Keratinocyte (primary cell): ENCODE results near the gene OR2T11. TPM values are rescaled to one million over a fixed set of nuclear protein-coding genes. Genes with fewer than 3 reads are reported as not detected.

Experiments
- DNase-seq: peaks from one replicate; pipeline ENCODE4 v3.0.0-alpha.2; 2011; ENCODE audit warnings: low read depth, missing footprints, low spot score
- FAIRE-seq: peaks from 2 replicates; lab custom pipeline; 2011; peaks lifted over from hg19 to GRCh38; lab: Jason Lieb, UNC
- H2AFZ ChIP-seq: 2 replicates; pipeline ENCODE4 v1.6.0; 2012; ENCODE audit warnings: low read length, control low read depth, inconsistent platforms; ENCODE audit not compliant: control insufficient read depth
- H3K27ac ChIP-seq: 2 replicates; pipeline ENCODE4 v1.5.1; 2011; ENCODE audit warnings: low read length; ENCODE audit not compliant: control insufficient read depth, insufficient read depth
- H3K27me3 ChIP-seq: 3 replicates; pipeline ENCODE4 v1.6.0; 2011; ENCODE audit warnings: low read length; ENCODE audit not compliant: control insufficient read depth, insufficient read depth; ENCODE audit errors: extremely low read depth
- H3K36me3 ChIP-seq, 2 experiments: 2 replicates in 1 of 2; 3 replicates in 1 of 2; pipeline ENCODE4 v1.5.1; 2011; ENCODE audit warnings: low read length in 2 of 2, mild to moderate bottlenecking in 1 of 2; ENCODE audit not compliant: control insufficient read depth in 2 of 2, insufficient read depth in 2 of 2; ENCODE audit errors: extremely low read depth in 1 of 2
- H3K4me1 ChIP-seq: 3 replicates; pipeline ENCODE4 v1.5.1; 2011; ENCODE audit warnings: low read length; ENCODE audit not compliant: control insufficient read depth, insufficient read depth; ENCODE audit errors: extremely low read depth
- H3K4me2 ChIP-seq: 3 replicates; pipeline ENCODE4 v1.6.0; 2011; ENCODE audit warnings: low read depth, low read length; ENCODE audit not compliant: control insufficient read depth, insufficient read depth; ENCODE audit errors: extremely low read depth
- H3K4me3 ChIP-seq, 3 experiments: fragments of 200-600 bp in 1 of 3; sonication (generic) in 1 of 3; 2 replicates in 2 of 3; 3 replicates in 1 of 3; pipeline ENCODE4 v1.5.1; 2011 to 2016; ENCODE audit warnings: low read length in 3 of 3, mild to moderate bottlenecking in 3 of 3, control low read depth in 2 of 3, inconsistent platforms in 1 of 3, low read depth in 1 of 3, mixed read lengths in 1 of 3, mixed run types in 1 of 3, moderate library complexity in 1 of 3; ENCODE audit not compliant: control insufficient read depth in 2 of 3, insufficient read depth in 2 of 3; ENCODE audit errors: extremely low read depth in 1 of 3
- H3K79me2 ChIP-seq: 2 replicates; pipeline ENCODE4 v1.6.0; 2012; ENCODE audit warnings: low read length; ENCODE audit not compliant: control insufficient read depth, insufficient read depth
- H3K9ac ChIP-seq: 3 replicates; pipeline ENCODE4 v1.6.0; 2011; ENCODE audit warnings: low read length; ENCODE audit not compliant: control insufficient read depth, insufficient read depth; ENCODE audit errors: extremely low read depth
- H3K9me1 ChIP-seq: 3 replicates; pipeline ENCODE4 v1.6.0; 2011; ENCODE audit warnings: low read length; ENCODE audit not compliant: control insufficient read depth, insufficient read depth; ENCODE audit errors: extremely low read depth
- H3K9me3 ChIP-seq: 2 replicates; pipeline ENCODE4 v1.5.1; 2012; ENCODE audit warnings: low read depth, low read length; ENCODE audit not compliant: control insufficient read depth
- H4K20me1 ChIP-seq: 3 replicates; pipeline ENCODE4 v1.6.0; 2011; ENCODE audit warnings: low read length; ENCODE audit not compliant: control insufficient read depth, insufficient read depth; ENCODE audit errors: extremely low read depth
- EZH2 ChIP-seq: IDR thresholded peaks from one replicate; pipeline ENCODE4 v1.6.1; 2012; ENCODE audit warnings: inconsistent platforms, mild to moderate bottlenecking, low read length, moderate library complexity
- dilution Hi-C: fragments of 300-500 bp; cut with MboI; formaldehyde crosslinking; loops from one replicate; pipeline ENCODE4 v1.7.0; 2020; ENCODE audit warnings: low sequenced_read_pairs; ENCODE audit not compliant: extremely low pct_ligation_motif_present
- polyA plus RNA-seq, 5 experiments: library from polyadenylated mRNA; depleted of rRNA in 3 of 5; stranded (reverse) in 3 of 5; stranded (forward) in 1 of 5; unstranded in 1 of 5; fragments of >200 nt; gene quantifications; 1 replicate in 1 of 5; 2 replicates in 3 of 5; 3 replicates in 1 of 5; pipeline versions ENCODE4 v1.2.1 to v1.2.3, GENCODE V29; 2011 to 2012; ENCODE audit warnings: missing spikeins in 2 of 5, low read depth in 1 of 5, low replicate concordance in 1 of 5
- TF ChIP-seq, protein P1 (sequence below), 3 experiments: IDR thresholded peaks in 1 of 3; conservative IDR thresholded peaks in 1 of 3; optimal IDR thresholded peaks in 1 of 3; 2 replicates in 2 of 3; 3 replicates in 1 of 3; pipeline versions ENCODE3 to v1.5.1; 2011; ENCODE audit warnings: low read length in 3 of 3, mild to moderate bottlenecking in 3 of 3, moderate library complexity in 2 of 3, control low read depth in 1 of 3, inconsistent platforms in 1 of 3; ENCODE audit not compliant: insufficient read depth in 2 of 3; ENCODE audit errors: extremely low read depth in 1 of 3

The OR2T11 gene
- polyA plus RNA-seq, 1 donor (not counting 4 experiments of a cell fraction or from before 2014, with no cell fraction given) = not detected

DNA sequence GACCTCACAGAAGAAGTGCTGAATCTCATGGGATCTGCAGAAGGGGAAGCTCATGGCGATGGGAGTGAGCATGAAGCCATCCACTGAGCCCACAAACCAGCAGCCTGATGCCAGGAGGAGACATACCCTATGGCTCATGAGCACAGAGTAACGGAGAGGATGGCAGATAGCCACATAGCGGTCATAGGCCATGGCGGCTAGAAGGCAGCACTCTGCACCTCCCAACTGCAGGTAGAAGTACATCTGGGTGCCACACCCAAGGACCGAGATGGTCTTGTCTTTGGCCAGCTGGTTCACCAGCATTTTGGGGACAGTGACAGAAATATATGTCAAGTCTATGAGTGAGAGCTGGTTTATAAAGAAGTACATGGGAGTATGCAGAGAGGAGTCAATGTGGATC, 41.7 kb downstream of the OR2T11 start:
- no peak for FAIRE-seq

DNA sequence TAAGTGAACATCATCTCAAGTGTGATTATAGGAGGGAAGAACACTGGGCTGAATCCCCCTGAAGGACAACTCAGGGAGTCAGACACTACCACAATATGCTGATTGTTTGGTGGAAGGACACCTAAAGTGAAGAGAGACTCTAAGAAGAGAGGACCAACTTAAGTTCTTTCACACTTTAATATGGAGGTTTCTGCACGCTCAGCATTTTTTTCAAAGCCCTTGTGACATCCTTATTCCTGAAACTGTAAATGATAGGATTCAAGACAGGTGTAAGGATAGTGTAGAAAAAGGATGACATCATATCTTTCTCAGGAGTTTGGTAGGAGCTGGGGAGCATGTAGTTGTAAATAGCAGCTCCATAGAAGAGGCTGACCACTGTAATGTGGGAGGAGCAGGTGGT, 42.2 kb downstream of the OR2T11 start:
- DNase-seq = no peak
- dilution Hi-C loops = no loop called here
- no peaks in the 10 kb centered on the region for H3K9me1 ChIP-seq
- H3K9ac ChIP-seq = no peak overlapping the region
- no peaks in the 10 kb centered on the region for H3K79me2 ChIP-seq
- H3K36me3 ChIP-seq = no peaks in the 10 kb centered on the region
- H3K4me1 ChIP-seq = no peaks in the 10 kb centered on the region
- no peak overlapping the region for H2AFZ ChIP-seq
- no peak for FAIRE-seq
- no peak overlapping the region for H3K4me3 ChIP-seq
- TF ChIP-seq, protein P1, sequence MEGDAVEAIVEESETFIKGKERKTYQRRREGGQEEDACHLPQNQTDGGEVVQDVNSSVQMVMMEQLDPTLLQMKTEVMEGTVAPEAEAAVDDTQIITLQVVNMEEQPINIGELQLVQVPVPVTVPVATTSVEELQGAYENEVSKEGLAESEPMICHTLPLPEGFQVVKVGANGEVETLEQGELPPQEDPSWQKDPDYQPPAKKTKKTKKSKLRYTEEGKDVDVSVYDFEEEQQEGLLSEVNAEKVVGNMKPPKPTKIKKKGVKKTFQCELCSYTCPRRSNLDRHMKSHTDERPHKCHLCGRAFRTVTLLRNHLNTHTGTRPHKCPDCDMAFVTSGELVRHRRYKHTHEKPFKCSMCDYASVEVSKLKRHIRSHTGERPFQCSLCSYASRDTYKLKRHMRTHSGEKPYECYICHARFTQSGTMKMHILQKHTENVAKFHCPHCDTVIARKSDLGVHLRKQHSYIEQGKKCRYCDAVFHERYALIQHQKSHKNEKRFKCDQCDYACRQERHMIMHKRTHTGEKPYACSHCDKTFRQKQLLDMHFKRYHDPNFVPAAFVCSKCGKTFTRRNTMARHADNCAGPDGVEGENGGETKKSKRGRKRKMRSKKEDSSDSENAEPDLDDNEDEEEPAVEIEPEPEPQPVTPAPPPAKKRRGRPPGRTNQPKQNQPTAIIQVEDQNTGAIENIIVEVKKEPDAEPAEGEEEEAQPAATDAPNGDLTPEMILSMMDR (optimal IDR thresholded peaks at IDR 0.05 in 1 of 3, IDR thresholded peaks at IDR 0.05 in 1 of 3, conservative IDR thresholded peaks at IDR 0.05 in 1 of 3; ENCODE audit: extremely low read depth in 1 of 3, insufficient read depth in 2 of 3, low read length in 3 of 3) = no peak
- no peak overlapping the region for H3K4me2 ChIP-seq
- H3K27ac ChIP-seq = no peak overlapping the region
- no peaks in the 10 kb centered on the region for H3K9me3 ChIP-seq
- H3K27me3 ChIP-seq = no peaks in the 10 kb centered on the region
- no peaks in the 10 kb centered on the region for H4K20me1 ChIP-seq

More for the DNA sequence above, 41.7 kb downstream of the OR2T11 start:
- Histone ChIP-seq H3K27me3 (no peaks in the 10 kb centered on the region), H3K4me1 (no peaks in the 10 kb centered on the region), H3K9ac (no peak overlapping the region), H3K36me3 (no peaks in the 10 kb centered on the region), H3K9me3 (no peaks in the 10 kb centered on the region), H3K4me2 (no peak overlapping the region), H3K79me2 (no peaks in the 10 kb centered on the region), H3K27ac (no peak overlapping the region), H3K9me1 (no peaks in the 10 kb centered on the region), H3K4me3 (no peak overlapping the region), H4K20me1 (no peaks in the 10 kb centered on the region), H2AFZ (no peak overlapping the region)
- TF ChIP-seq, protein P1 (optimal IDR thresholded peaks at IDR 0.05 in 1 of 3, IDR thresholded peaks at IDR 0.05 in 1 of 3, conservative IDR thresholded peaks at IDR 0.05 in 1 of 3; ENCODE audit: extremely low read depth in 1 of 3, insufficient read depth in 2 of 3, low read length in 3 of 3) = no peak
- TF ChIP-seq EZH2 = no peak
- DNase-seq = no peak
- dilution Hi-C loops = no loop called here
